ENCODE results near the gene KCNB1. TPM values are rescaled to one million over a fixed set of nuclear protein-coding genes. Genes with fewer than 3 reads are reported as not detected.

The KCNB1 gene
- total and polyA plus RNA-seq, 4 donors: under 0.01 to 3.4 (median 1.4) TPM

- Histone ChIP-seq H3K4me1 (ENCODE audit: control insufficient read depth in 4 of 4, insufficient read depth in 4 of 4, low read length in 3 of 4) (no peaks in the 10 kb centered on the region), H3K27me3 (ENCODE audit: control insufficient read depth in 4 of 4, insufficient read depth in 4 of 4, low read length in 3 of 4) (no peaks in the 10 kb centered on the region), H3K4me3 (ENCODE audit: low read depth in 1 of 3, low read length in 3 of 3) (no peak overlapping the region), H3K9me3 (ENCODE audit: control insufficient read depth in 4 of 4, low read length in 3 of 4) (no peaks in the 10 kb centered on the region), H3K36me3 (ENCODE audit: control insufficient read depth in 4 of 4, insufficient read depth in 3 of 4, low read depth in 1 of 4, low read length in 3 of 4) (no peaks in the 10 kb centered on the region), H3K27ac (ENCODE audit: low read depth in 1 of 2, low read length in 2 of 2) (no peak overlapping the region), H3K9ac (ENCODE audit: low read depth in 1 of 2, low read length in 2 of 2) (no peak overlapping the region)
- 89% methylated on average over 6 of the region's 6 CpGs for WGBS
- DNase-seq (ENCODE audit: low spot score): no peak
- TF ChIP-seq ATF3 (IDR thresholded peaks at IDR 0.05) (no peak), EGR1 (IDR thresholded peaks at IDR 0.05; ENCODE audit: low read depth in 2 of 2) (no peak), TAF1 (conservative IDR thresholded peaks at IDR 0.05) (no peak)
These were observed 84.9 kb downstream of the KCNB1 start for GRCh38 chr20:49397525-49397924.

- Histone ChIP-seq H3K36me3 (ENCODE audit: control insufficient read depth in 4 of 4, insufficient read depth in 3 of 4, low read depth in 1 of 4, low read length in 3 of 4) (no peaks in the 10 kb centered on the region), H3K27ac (ENCODE audit: low read depth in 1 of 2, low read length in 2 of 2) (no peak overlapping the region), H3K9ac (ENCODE audit: low read depth in 1 of 2, low read length in 2 of 2) (no peak overlapping the region), H3K9me3 (ENCODE audit: control insufficient read depth in 4 of 4, low read length in 3 of 4) (no peaks in the 10 kb centered on the region), H3K4me1 (ENCODE audit: control insufficient read depth in 4 of 4, insufficient read depth in 4 of 4, low read length in 3 of 4) (no peaks in the 10 kb centered on the region), H3K27me3 (ENCODE audit: control insufficient read depth in 4 of 4, insufficient read depth in 4 of 4, low read length in 3 of 4) (no peaks in the 10 kb centered on the region), H3K4me3 (ENCODE audit: low read depth in 1 of 3, low read length in 3 of 3) (no peak overlapping the region)
- 93% methylated on average over 7 of the region's 7 CpGs for WGBS
- TF ChIP-seq FOXA2 (IDR thresholded peaks at IDR 0.05) (no peak), TAF1 (conservative IDR thresholded peaks at IDR 0.05) (no peak), GABPA (IDR thresholded peaks at IDR 0.05 in 1 of 2, conservative IDR thresholded peaks at IDR 0.05 in 1 of 2) (no peak), HNF4G (IDR thresholded peaks at IDR 0.05) (no peak), REST (IDR thresholded peaks at IDR 0.05) (no peak), EGR1 (IDR thresholded peaks at IDR 0.05; ENCODE audit: low read depth in 2 of 2) (no peak), SP1 (IDR thresholded peaks at IDR 0.05) (no peak), HNF4A (conservative IDR thresholded peaks at IDR 0.05) (no peak), FOXA1 (IDR thresholded peaks at IDR 0.05) (no peak), CTCF (IDR thresholded peaks at IDR 0.05; ENCODE audit: low read depth, low read length, missing input control) (no peak)
- DNase-seq (ENCODE audit: low spot score): no peak
These were observed 86.2 kb downstream of the KCNB1 start for GRCh38 chr20:49396230-49396629.

- Histone ChIP-seq H3K9me3 (ENCODE audit: control insufficient read depth in 4 of 4, low read length in 3 of 4) (no peaks in the 10 kb centered on the region), H3K4me3 (ENCODE audit: low read depth in 1 of 3, low read length in 3 of 3) (no peak overlapping the region), H3K27me3 (ENCODE audit: control insufficient read depth in 4 of 4, insufficient read depth in 4 of 4, low read length in 3 of 4) (no peaks in the 10 kb centered on the region), H3K9ac (ENCODE audit: low read depth in 1 of 2, low read length in 2 of 2) (no peak overlapping the region), H3K4me1 (ENCODE audit: control insufficient read depth in 4 of 4, insufficient read depth in 4 of 4, low read length in 3 of 4) (no peaks in the 10 kb centered on the region), H3K36me3 (ENCODE audit: control insufficient read depth in 4 of 4, insufficient read depth in 3 of 4, low read depth in 1 of 4, low read length in 3 of 4) (no peaks in the 10 kb centered on the region), H3K27ac (ENCODE audit: low read depth in 1 of 2, low read length in 2 of 2) (no peak overlapping the region)
- no peak for DNase-seq (ENCODE audit: low spot score)
- 94% methylated on average over 11 of the region's 11 CpGs for WGBS
- TF ChIP-seq EGR1 (IDR thresholded peaks at IDR 0.05; ENCODE audit: low read depth in 2 of 2): no peak
- TF ChIP-seq HNF4A (conservative IDR thresholded peaks at IDR 0.05): no peak
- TF ChIP-seq RXRA (IDR thresholded peaks at IDR 0.05): no peak
- no peak for TF ChIP-seq NR2F2 (IDR thresholded peaks at IDR 0.05)
- TF ChIP-seq REST (IDR thresholded peaks at IDR 0.05): no peak
- no peak for TF ChIP-seq SP1 (IDR thresholded peaks at IDR 0.05)
- no peak for TF ChIP-seq JUND (IDR thresholded peaks at IDR 0.05)
- no peak for TF ChIP-seq YY1 (IDR thresholded peaks at IDR 0.05)
- no peak for TF ChIP-seq FOXA1 (IDR thresholded peaks at IDR 0.05)
- TF ChIP-seq ZBTB33 (IDR thresholded peaks at IDR 0.05): no peak
These were observed 86.8 kb downstream of the KCNB1 start for GRCh38 chr20:49395659-49396058.
